Naive thymus-derived CD4-positive, alpha-beta T cell (primary cell): ENCODE measurements around the gene RPL11. TPM values are rescaled to one million over a fixed set of nuclear protein-coding genes. Genes with fewer than 3 reads are reported as not detected.
"Not testable (repeated sequence)": the region's sequence is repeated elsewhere in the genome, so short reads cannot be mapped to it uniquely, and the experiment has no call there.

Experiments used
- ATAC-seq: fragments of 150-1000 bp; cut with Tn5 transposase; 2 replicates; pipeline ENCODE4 v1.10.0; 2021; ENCODE audit warnings: mild to moderate bottlenecking, moderate library complexity
- CTCF ChIA-PET: fragments of 350-600 bp; sonication (Branson Sonifier 250); formaldehyde crosslinking; loops from one replicate; lab custom pipeline; 2021; ENCODE audit warnings: antibody characterized with exemption; lab: Charles Lee
- POLR2A ChIA-PET: fragments of 350-600 bp; sonication (Branson Sonifier 250); formaldehyde crosslinking; loops from one replicate; lab custom pipeline; 2021; ENCODE audit warnings: antibody characterized with exemption, inconsistent platforms; lab: Charles Lee
- DNase-seq, 9 donors: peaks; one replicate each; pipeline versions ENCODE4 v3.0.0 to v3.0.0-alpha.2; 2020 to 2022; ENCODE audit warnings: mixed read lengths in 1 of 9
- H3K27ac ChIP-seq: one replicate; pipeline ENCODE4 v1.7.0; 2013; ENCODE audit warnings: mild to moderate bottlenecking, low read depth, low read length, moderate library complexity
- H3K27me3 ChIP-seq, 2 donors: one replicate each; pipeline ENCODE4 v1.7.0; 2013; ENCODE audit warnings: low read length in 2 of 2, mild to moderate bottlenecking in 2 of 2, moderate library complexity in 2 of 2; ENCODE audit not compliant: control insufficient read depth in 2 of 2, insufficient read depth in 2 of 2
- H3K36me3 ChIP-seq, 3 experiments: 1 replicate in 2 of 3; 2 replicates in 1 of 3; pipeline ENCODE4 v1.7.0; 2013; ENCODE audit warnings: low read length in 3 of 3, mild to moderate bottlenecking in 3 of 3, moderate library complexity in 1 of 3; ENCODE audit not compliant: insufficient read depth in 3 of 3, control insufficient read depth in 2 of 3
- H3K4me1 ChIP-seq, 2 donors: one replicate each; pipeline ENCODE4 v1.7.0; 2013; ENCODE audit warnings: low read length in 2 of 2, mild to moderate bottlenecking in 2 of 2, moderate library complexity in 1 of 2; ENCODE audit not compliant: control insufficient read depth in 2 of 2, insufficient read depth in 2 of 2
- H3K4me3 ChIP-seq: 2 replicates; pipeline ENCODE4 v1.7.0; 2013; ENCODE audit warnings: mild to moderate bottlenecking, low read length
- H3K9me3 ChIP-seq, 3 experiments: 1 replicate in 2 of 3; 2 replicates in 1 of 3; pipeline ENCODE4 v1.7.0; 2013; ENCODE audit warnings: low read length in 3 of 3; ENCODE audit not compliant: control insufficient read depth in 2 of 3
- H3K27ac Mint-ChIP-seq, 9 donors: one replicate each; pipeline ENCODE4 v1.8.0; 2020 to 2022; ENCODE audit warnings: mixed read lengths in 9 of 9, mild to moderate bottlenecking in 8 of 9, moderate library complexity in 5 of 9, inconsistent platforms in 2 of 9
- H3K27me3 Mint-ChIP-seq, 5 donors: one replicate each; pipeline ENCODE4 v1.8.0; 2021 to 2022; ENCODE audit warnings: mixed read lengths in 5 of 5, mild to moderate bottlenecking in 1 of 5
- H3K36me3 Mint-ChIP-seq, 5 donors: one replicate each; pipeline ENCODE4 v1.8.0; 2020 to 2022; ENCODE audit warnings: mixed read lengths in 5 of 5, mild to moderate bottlenecking in 3 of 5, inconsistent platforms in 1 of 5
- H3K4me1 Mint-ChIP-seq, 7 donors: one replicate each; pipeline ENCODE4 v1.8.0; 2020 to 2022; ENCODE audit warnings: mixed read lengths in 7 of 7, mild to moderate bottlenecking in 3 of 7, inconsistent platforms in 1 of 7
- H3K4me3 Mint-ChIP-seq, 10 donors: one replicate each; pipeline ENCODE4 v1.8.0; 2020 to 2022; ENCODE audit warnings: mild to moderate bottlenecking in 10 of 10, mixed read lengths in 10 of 10, moderate library complexity in 6 of 10, inconsistent platforms in 2 of 10
- H3K9me3 Mint-ChIP-seq, 11 donors: one replicate each; pipeline ENCODE4 v1.8.0; 2020 to 2022; ENCODE audit warnings: mixed read lengths in 11 of 11, mild to moderate bottlenecking in 4 of 11, inconsistent platforms in 1 of 11, moderate library complexity in 1 of 11
- intact Hi-C, 2 donors: fragments of 100-400 bp; cut with micrococcal nuclease; formaldehyde crosslinking; loops; one replicate each; pipeline ENCODE4 v1.15.1; 2023
- polyA plus RNA-seq, 2 donors: library from polyadenylated mRNA; unstranded; fragments of 300-500 nt; fragmentation: Illumina TruSeq; gene quantifications; one replicate each; pipeline ENCODE4 v1.2.3, GENCODE V29; 2021
- total RNA-seq, 6 experiments: library from RNA in 5 of 6; stranded (reverse) in 5 of 6; gene quantifications; 1 replicate in 5 of 6; 2 replicates in 1 of 6; pipeline ENCODE4 v1.2.3 and lab custom pipeline; 2021 to 2026

RPL11 gene
- total and polyA plus RNA-seq, 7 experiments from 2014 or later = 1,206 to 2,420 (median 2,009) TPM

DNA sequence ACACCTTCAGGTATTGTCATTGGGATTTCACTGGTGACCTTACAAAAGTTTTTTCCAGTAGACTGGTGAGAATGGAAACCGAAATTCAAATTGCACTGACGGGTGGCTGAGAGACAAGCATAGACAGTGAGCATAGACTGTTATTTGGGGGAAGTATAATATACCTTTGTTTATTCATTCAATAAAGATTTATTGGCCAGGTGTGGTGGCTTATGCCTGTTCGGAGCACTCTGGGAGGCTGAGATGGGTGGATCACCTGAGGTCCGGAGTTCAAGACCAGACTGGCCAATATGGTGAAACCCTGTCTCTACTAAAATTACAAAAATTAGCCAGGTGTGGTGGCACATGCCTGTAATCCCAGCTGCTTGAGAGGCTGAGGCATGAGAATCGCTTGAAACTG is 41.7 kb downstream of the RPL11 start:
- H3K36me3 Mint-ChIP-seq, H3K4me1 ChIP-seq, H3K36me3 ChIP-seq, intact Hi-C loops, ATAC-seq, H3K27ac Mint-ChIP-seq, H3K4me1 Mint-ChIP-seq, H3K27ac ChIP-seq, CTCF ChIA-PET, H3K4me3 ChIP-seq, H3K9me3 ChIP-seq, H3K27me3 ChIP-seq, H3K9me3 Mint-ChIP-seq, POLR2A ChIA-PET, H3K27me3 Mint-ChIP-seq, DNase-seq, H3K4me3 Mint-ChIP-seq: not testable (repeated sequence)

GRCh38 chr1:23736437-23737134 is 45.0 kb downstream of the RPL11 start:
- Mint-ChIP-seq H3K27me3 (no peaks in the 10 kb centered on the region), H3K4me1 (peaks cover 0 to 5% (median 0%) of the 10 kb centered on the region in 7 donors), H3K27ac (no peak overlapping the region), H3K36me3 (peaks cover 0 to 2% (median 0%) of the 10 kb centered on the region in 5 donors), H3K9me3 (no peaks in the 10 kb centered on the region), H3K4me3 (no peak overlapping the region)
- Histone ChIP-seq H3K27me3 (no peaks in the 10 kb centered on the region), H3K36me3 (no peaks in the 10 kb centered on the region), H3K4me1 (no peaks in the 10 kb centered on the region), H3K9me3 (no peaks in the 10 kb centered on the region), H3K4me3 (no peak overlapping the region), H3K27ac (no peak overlapping the region)
- DNase-seq = no peak
- CTCF ChIA-PET = interaction anchor here (0.6 kb wide), 1 partner anchor 311 kb away, joined by 3 read pairs; no protein-coding TSS in a partner anchor
- no peak for ATAC-seq
- POLR2A ChIA-PET = interaction anchor here (1.3 kb wide), 1 partner anchor 45 kb away, joined by 3 read pairs; the partner anchor contains the start of gene RPL11
- intact Hi-C loops = no loop called here

DNA sequence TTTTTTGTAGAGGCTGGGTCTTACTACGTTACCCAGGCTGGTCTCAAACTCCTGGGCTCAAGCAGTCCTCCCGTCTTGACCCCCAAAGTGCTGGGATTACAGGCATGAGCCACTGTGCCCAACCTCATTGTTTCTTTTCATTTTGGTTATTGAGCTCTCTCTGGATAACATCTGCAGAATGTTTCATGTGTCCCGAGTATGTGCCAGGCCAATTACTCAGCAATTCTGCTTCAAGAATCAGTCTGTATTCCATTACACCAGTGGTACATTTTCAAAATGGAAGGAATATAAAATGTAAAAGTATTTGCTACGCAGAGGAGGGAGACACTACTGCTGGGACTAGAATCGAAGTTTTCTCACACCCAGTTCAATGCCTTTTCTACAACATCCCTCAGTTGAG is 50.0 kb downstream of the RPL11 start:
- no peaks in the 10 kb centered on the region for H3K9me3 ChIP-seq
- Mint-ChIP-seq H3K9me3 (no peaks in the 10 kb centered on the region), H3K27me3 (no peaks in the 10 kb centered on the region), H3K4me3 (peak overlapping the region in 8 of 10 donors; percentile 68 to 93 (median 89)), H3K4me1 (peaks cover 21 to 34% (median 32%) of the 10 kb centered on the region in 7 donors), H3K27ac (peak overlapping the region in 7 of 9 donors; percentile 28 to 94 (median 71)), H3K36me3 (peaks cover 0 to 7% (median 0%) of the 10 kb centered on the region in 5 donors)
- DNase-seq (no peak), ATAC-seq (no peak)
- no peaks in the 10 kb centered on the region for H3K27me3 ChIP-seq
- H3K27ac ChIP-seq = no peak overlapping the region
- H3K36me3 ChIP-seq = peaks cover 0 to 4% (median 0%) of the 10 kb centered on the region in 3 experiments
- ChIA-PET POLR2A (interaction anchor here (0.6 to 4.5 kb wide), 2 partner anchors 50 to 198 kb away, joined by 5 to 30 read pairs; partner anchors contain the start of gene RPL11), CTCF (no interaction called here)
- intact Hi-C loops = loop anchor here in 1 of 2 donors (2.0 to 10.0 kb wide), 3 partner anchors 59 to 373 kb away; partner anchors contain the start of genes GALE, ID3 and ZNF436
- no peak overlapping the region for H3K4me3 ChIP-seq
- peaks cover 22 to 25% of the 10 kb centered on the region in 2 donors for H3K4me1 ChIP-seq

GRCh38 chr1:23742670-23743286 is 51.2 kb downstream of the RPL11 start:
- peaks cover 22 to 36% of the 10 kb centered on the region in 2 donors for H3K4me1 ChIP-seq
- H3K9me3 Mint-ChIP-seq = no peaks in the 10 kb centered on the region
- ATAC-seq = peak; percentile 35
- peaks cover 0 to 7% (median 0%) of the 10 kb centered on the region in 3 experiments for H3K36me3 ChIP-seq
- H3K27ac Mint-ChIP-seq = peak overlapping the region; percentile 67 to 95 (median 91)
- peak overlapping the region; percentile 86 to 93 (median 90) for H3K4me3 Mint-ChIP-seq
- POLR2A ChIA-PET = interaction anchor here (0.7 to 4.5 kb wide), 10 partner anchors 8 to 192 kb away, joined by 3 to 30 read pairs (median 4); partner anchors contain the start of genes LYPLA2, PITHD1 and RPL11
- H3K27ac ChIP-seq = peak overlapping the region; percentile 96
- peaks cover 32 to 45% (median 44%) of the 10 kb centered on the region in 7 donors for H3K4me1 Mint-ChIP-seq
- H3K27me3 ChIP-seq = no peaks in the 10 kb centered on the region
- H3K27me3 Mint-ChIP-seq = no peaks in the 10 kb centered on the region
- intact Hi-C loops = loop anchor here (1.0 to 10.0 kb wide), 7 partner anchors 36 to 374 kb away; partner anchors contain the start of genes GALE (in 2 of the 2), PITHD1 (in 2 of the 2), RPL11 (in 2 of the 2) and ID3 (in 1 of the 2)
- peak overlapping the region; percentile 87 for H3K4me3 ChIP-seq
- CTCF ChIA-PET = no interaction called here
- DNase-seq = peak in 1 of 9 donors; percentile 4
- no peaks in the 10 kb centered on the region for H3K9me3 ChIP-seq
- peaks cover 0 to 7% (median 0%) of the 10 kb centered on the region in 5 donors for H3K36me3 Mint-ChIP-seq

DNA sequence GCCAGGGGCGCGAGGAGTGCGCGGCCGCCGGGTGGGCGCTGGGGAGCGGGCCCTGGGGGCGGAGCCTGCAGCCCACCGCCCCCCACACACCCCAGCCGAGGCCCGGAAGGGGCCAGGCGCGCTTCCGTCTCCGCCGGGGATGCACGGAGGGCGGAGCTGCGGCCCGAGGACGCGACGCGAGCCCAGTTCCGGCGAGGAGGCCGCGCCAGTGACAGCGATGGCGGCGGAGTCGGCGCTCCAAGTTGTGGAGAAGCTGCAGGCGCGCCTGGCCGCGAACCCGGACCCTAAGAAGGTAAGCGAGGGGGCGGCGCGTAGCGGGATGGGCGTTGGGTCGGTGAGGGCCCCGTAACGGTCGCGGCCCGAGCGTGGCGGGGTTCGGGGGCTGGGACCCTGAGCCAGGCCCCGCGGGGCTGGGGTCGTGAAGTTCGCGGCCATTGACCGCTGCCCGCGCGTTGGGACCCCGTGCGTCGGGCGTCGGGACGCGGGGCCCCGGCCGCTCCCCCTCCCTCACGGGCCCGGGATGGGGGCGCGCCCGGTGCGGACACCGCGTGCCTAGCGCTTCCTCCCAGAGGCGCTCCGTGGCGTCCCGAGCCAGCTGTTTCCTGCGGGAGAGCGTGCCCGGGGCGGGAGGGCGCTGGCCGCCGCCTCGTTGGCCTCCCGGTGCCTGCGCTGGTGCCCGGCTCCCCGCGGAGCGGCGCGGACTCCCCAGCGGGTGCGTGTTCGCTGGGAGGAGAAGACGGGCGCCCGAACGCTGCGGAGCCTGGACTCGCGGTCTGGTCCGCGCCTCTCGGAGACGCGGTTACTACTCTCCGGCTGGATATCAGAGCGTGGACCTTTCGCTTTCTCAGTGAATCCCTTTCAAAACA is 51.9 kb downstream of the RPL11 start, which contains the start of gene ELOA:
TSS of gene ELOA (plus strand) at position 185 of the 866 bp plus-strand sequence. CDS start at position 218, 33 bp downstream.
- CTCF ChIA-PET = interaction anchor here (0.6 kb wide), 2 partner anchors 31 to 247 kb away, joined by 3 to 4 read pairs; no protein-coding TSS in a partner anchor
- Histone ChIP-seq H3K4me1 (peaks cover 22 to 39% of the 10 kb centered on the region in 2 donors), H3K27me3 (no peaks in the 10 kb centered on the region), H3K36me3 (peaks cover 0 to 7% (median 0%) of the 10 kb centered on the region in 3 experiments), H3K4me3 (peak within 1 kb of the TSS; percentile 87), H3K27ac (peak within 1 kb of the TSS; percentile 96), H3K9me3 (no peaks in the 10 kb centered on the region)
- peak within 1 kb of the TSS; percentile 80 to 95 (median 91) for H3K27ac Mint-ChIP-seq
- DNase-seq (peak; percentile 68 to 84 (median 77)), ATAC-seq (peak; percentile 98)
- no peaks in the 10 kb centered on the region for H3K9me3 Mint-ChIP-seq
- peaks cover 36 to 52% (median 50%) of the 10 kb centered on the region in 7 donors for H3K4me1 Mint-ChIP-seq
- peaks cover 0 to 7% (median 0%) of the 10 kb centered on the region in 5 donors for H3K36me3 Mint-ChIP-seq
- POLR2A ChIA-PET = interaction anchor here (0.7 to 4.5 kb wide), 18 partner anchors 8 to 403 kb away, joined by 3 to 30 read pairs (median 3); partner anchors contain the start of genes HNRNPR, LYPLA2, PITHD1 and RPL11
- H3K4me3 Mint-ChIP-seq = peak within 1 kb of the TSS; percentile 90 to 93 (median 92)
- no peaks in the 10 kb centered on the region for H3K27me3 Mint-ChIP-seq
- intact Hi-C loops = loop anchor here (1.0 to 10.0 kb wide), 8 partner anchors 35 to 375 kb away; partner anchors contain the start of genes GALE (in 2 of the 2), PITHD1 (in 2 of the 2), RPL11 (in 2 of the 2) and ID3 (in 1 of the 2)
